Inferior parietal cortex (tissue), 1 donor: ENCODE data around the gene RADIL.

Source experiments
- DNase-seq: peaks from one replicate; pipeline ENCODE4 v3.0.0-alpha.2; 2016; ENCODE audit errors: extremely low spot score

Gene RADIL

DNA sequence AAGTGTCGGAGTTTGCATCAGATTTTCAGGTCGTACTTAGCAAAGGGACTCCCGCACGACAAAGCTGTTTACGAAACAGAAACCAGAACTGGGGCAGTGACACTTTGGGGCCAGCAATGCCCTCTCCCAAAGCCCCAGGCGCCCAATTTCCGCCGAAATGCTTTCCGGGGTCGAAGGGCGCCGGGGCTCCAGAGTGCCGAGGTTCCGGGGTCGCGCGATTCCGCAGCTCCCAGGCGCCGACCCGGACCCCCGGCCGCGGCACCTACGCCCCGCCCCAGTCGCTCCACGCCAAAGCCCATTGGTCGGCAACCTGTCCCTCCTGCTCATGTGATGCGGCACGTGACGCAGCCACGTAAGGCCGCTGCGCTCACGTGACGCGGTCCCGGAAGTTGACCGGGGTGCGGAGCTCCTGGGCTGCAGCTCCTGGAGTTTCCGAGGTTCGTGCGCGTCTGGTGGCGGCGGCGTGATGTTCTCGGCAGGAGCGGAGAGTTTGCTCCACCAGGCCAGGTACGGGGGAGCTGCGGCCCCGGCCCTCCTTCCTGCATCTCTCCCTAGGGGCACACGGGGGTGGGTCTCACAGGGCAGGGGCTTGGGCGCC is 108.2 kb downstream of the RADIL start, which contains the start of gene AP5Z1:
AP5Z1 (plus strand) TSS at position 374 of the 598 bp plus-strand sequence; CDS start at position 467, 93 bp downstream.
- peak; percentile 96 for DNase-seq

- DNase-seq: no peak
Measured at GRCh38 chr7:4774658-4775249, 108.8 kb downstream of the RADIL start.

DNA sequence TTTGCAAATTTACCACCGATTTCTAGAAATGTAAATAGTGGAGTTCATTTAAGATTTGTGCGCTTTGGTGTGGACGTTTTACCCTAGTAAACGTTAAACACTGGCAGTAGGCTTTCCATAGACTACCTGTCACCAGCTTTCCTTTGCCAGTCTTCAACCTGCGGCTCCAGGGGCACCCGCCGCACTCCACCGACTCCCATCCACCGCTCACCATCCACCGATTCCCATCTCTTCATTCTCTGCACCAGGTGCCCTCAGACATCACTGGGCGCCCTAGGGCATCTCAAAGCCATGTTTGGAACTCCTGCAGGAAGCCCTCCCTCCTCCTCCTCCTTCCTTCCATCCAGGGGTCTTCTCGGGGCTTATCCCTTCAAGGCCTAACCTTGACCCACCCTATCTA is 109.5 kb downstream of the RADIL start:
- DNase-seq: no peak

- DNase-seq: no peak
Measured at GRCh38 chr7:4772306-4772705, 111.2 kb downstream of the RADIL start.

DNA sequence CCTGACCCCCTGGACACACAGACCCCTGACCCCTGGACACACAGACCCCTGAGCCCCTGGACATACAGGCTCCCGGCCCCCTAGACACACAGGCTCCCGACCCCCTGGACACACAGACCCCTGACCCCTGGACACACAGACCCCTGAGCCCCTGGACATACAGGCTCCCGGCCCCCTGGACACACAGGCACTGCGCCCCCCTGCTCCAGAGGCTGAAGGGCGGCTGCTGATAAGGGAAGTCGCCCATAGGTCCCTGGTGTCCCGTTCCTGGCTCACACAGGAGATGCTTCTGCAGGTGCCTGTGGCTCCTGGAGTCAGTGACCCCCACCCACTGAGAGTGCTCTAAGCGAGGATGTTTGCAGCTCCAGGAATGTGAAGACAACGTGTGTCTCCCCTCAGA is 111.8 kb downstream of the RADIL start:
- no peak for DNase-seq

- no peak for DNase-seq
Measured at GRCh38 chr7:4770886-4771285, 112.6 kb downstream of the RADIL start.

DNA sequence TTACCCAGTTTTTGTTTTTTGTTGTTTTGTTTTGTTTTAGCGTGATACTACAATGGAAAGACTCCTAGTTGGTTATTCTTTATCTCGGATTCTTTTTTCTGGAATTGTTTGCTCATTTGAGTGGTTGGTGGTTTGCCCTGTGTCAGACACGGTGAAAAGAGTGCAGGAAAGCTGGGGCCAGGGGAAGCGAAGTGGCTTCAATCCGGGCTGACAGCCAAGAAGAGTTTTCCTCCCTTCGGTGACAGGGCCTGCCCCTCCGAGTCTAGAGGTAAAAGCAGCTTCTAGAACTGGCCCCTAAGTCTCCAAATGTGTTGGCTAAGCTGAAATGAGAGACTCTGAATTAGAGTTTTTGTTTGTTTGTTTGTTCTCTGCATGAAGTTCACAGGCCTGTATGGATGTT is 113.8 kb downstream of the RADIL start:
- DNase-seq: no peak

DNA sequence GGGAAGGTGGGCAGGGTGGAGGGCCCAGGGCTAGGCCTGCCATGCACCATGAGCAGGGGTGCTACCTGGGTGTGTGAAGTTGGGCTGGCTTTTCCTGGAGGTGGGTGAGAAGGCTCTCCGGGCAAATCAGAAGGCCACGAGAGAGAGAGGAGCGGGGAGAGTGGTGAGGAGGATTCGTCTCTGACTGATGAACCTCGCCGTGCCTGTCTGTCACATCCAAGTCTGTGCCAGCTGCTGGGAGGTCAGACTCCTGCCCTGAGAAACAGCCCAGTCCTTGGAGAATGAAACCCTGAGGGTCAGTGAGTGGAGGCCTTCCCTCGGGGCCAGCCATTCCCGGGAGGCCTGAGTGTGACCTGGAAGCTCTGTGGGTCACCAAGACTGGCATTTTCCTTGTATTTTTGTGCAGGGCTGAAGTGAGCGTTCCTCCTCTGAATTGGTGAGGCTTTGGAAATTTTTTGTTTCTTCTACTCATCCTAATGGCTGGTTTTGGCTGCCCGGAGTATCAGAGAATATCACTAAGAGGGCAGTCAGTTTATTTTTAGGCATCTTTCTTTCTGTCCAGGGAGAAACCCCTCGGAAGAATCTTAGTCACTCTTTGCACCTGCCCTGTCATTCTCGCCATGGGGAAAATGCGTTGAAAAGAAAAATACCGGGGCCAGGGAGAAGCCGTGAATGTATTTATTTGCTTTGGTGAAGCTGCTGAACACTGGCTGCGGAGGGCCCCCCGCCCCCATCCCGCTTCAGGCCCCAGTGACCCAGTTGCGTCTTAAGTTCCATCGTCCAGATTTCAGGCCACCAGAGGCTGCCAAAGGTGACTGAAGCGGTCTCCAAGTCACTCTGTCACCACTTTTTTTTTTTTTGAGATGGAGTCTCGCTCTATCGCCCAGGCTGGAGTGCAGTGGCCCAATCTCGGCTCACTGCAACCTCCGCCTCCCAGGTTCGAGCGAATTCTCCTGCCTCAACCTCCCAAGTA is 114.6 kb downstream of the RADIL start:
- no peak for DNase-seq

DNA sequence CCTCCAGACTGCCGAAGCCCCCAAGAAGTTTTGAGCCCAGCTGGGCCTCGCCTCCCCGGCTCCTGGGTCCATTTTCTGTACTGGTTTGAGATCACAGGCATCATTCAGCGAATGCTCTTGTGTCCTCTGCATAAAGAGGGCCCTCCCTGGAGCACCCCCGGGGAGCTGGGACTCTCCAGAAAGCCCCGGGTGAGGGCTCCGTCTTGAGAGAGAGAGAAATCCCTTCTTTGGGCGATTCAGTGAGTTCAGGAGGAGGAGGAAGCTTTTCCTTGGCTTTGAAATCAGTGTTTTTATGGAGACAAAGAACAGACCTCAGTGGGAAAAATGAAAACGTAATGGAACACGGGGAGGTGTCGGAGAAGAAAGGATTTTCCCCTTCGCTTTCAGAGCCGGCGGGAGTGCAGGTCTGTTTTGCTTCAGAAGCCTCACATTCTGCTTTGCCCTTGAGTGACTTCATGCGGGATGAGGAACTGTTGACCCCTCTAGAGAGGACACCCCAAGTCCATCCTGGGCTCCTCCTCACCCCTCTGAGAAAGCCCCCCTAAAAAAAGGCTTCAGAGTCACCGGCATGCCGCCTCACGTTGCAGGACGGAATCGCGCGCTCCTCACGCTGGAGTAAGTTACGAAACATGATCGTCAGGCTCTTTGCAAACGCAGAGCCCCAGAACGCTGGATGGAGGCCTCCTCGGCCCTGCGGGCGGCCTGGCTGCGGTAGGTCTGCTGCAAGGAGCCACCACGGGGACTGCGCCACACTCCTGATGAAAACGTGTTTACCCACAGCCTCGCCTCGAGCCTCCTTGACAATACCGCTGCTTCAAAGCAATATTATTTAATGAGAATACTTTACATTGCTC is 116.6 kb downstream of the RADIL start:
- no peak for DNase-seq

DNA sequence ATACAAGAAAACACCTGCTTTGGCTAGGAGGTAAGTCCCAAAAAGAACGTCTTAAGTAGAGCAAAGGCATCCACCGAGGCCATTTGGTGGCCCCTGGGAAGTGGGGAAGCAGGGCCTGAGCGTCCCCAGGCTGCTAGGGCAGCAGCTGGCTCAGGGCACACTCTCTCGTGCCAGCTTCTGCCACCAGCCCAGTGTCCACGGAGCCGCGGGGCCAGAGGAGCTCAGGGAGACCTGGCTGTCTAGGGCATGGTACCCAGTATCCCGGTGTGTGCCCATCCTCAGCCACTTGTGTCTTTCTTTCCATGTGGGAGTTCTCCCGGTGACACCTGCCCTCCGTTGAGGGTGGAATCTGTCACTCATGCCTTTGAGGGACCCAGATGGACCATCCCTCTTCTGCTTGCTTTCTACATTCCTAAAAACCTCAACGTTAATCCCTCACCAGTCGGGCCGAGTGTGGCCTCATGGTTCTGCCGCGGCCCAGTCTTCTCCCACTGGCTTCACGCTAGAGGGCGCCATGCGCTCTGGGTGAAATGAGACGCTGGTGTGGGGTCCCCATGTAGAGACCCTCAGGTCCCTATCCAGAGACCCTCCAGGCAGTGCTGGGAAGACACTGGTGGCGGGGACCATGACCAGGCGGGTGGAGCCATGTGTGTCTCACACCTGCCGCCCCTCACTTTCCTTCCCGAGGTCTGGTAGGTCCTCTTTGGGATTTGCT is 117.6 kb downstream of the RADIL start:
- no peak for DNase-seq

DNA sequence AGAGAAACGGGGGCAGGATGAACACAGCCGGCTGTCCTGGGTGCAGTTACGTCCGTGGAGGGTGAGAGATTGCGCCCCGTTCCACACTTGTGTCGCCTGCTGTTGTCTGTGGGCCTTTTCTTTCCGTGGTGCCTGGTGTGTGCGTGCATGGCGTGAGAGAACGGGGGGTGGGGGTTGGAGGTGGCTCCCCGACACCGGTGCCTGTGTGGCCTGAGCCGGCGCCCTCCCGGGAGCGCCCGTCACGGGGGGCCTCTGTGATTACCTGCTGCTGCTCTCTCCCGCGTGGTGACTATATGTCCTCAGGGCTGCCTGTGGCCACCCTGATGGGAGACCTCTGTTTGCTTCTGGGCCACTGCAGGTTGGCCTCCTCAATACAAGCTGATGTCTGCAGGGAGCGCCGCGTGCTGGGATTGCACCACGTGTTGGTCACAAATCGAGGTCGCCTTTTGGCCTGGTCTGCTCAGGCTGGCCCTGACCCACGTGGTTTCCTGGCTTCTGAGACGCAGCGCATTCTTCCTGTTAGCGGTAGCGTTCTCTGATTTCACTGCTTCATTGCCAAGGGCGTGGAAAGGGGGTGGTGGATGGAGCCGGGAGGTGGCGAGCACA is 119.0 kb downstream of the RADIL start:
- DNase-seq: no peak

DNA sequence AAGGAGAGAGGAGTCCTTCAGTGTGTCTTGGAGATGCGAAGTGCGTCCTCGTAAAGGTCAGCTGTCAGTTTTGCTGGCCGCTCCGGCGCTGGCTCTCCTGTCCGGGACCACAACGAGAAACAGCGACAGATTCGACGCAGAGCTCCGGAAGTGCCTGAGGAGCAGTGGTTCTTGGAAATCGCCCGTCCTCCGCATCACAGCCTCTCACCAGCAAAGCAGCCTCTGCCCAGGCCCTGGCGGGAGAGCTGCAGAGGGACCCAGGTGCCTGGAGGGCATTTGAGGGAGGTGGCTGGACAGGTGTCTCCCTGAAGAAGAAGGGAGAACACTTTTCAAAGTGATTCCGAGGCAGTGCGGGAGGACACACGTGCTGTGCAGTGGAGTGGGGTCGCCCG is 119.7 kb downstream of the RADIL start:
- DNase-seq: no peak

DNA sequence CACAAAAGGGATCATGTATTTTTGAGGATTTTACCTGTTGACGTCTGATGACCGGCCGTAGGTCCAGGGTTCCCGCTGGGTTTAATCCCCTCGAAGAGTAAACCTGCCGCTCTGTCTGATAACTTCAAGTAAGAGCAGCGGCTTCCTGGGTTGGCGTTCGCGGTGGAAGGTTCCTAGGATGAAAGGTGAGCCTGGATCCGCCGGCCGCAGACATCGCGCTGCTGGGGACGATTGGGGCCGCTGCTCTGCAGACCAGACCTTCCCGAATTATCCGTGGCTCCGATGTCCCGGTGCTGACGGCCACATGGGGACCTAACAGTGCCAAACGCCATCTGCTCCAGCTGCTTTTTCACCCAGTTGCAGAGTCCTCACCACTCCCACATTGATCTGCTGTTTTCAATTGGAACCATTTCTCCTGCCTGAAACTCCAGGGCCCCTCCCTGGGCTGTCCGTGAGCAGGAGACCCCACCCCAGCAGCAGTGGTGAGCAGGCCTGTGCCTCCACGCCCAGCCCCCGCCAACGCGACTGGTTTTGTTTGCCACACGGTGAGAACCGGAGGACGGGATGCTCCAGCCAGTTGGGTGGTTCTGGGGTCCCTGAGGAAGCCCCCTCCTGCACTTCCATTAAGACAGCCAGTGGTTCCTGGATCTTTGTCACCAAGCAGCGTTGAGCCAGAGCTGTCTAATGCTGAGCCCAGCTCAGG is 120.3 kb downstream of the RADIL start:
- no peak for DNase-seq

GRCh38 chr7:4762121-4763055 is 121.1 kb downstream of the RADIL start:
- no peak for DNase-seq

GRCh38 chr7:4760952-4761351 is 122.6 kb downstream of the RADIL start:
- no peak for DNase-seq

- no peak for DNase-seq
Measured at GRCh38 chr7:4759211-4759610, 124.3 kb downstream of the RADIL start.

DNA sequence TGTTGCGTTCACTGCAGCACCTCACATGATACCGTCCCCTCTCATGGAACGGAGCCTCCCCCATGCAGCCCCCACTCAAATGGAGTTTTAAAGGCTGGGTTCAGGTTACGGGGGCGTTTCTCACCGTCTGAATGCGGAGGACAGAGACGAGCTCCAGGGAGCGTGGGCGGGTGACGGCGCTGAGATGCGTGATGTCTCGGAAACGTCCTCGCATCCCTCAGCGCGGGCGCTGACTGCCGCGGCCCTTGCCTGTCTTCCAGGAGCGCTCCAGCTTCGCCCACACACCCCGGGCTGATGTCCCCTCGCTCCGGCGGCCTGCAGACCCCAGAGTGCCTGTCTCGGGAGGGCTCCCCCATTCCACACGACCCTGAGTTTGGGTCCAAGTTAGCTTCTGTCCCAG is 124.7 kb downstream of the RADIL start:
- DNase-seq: no peak

DNA sequence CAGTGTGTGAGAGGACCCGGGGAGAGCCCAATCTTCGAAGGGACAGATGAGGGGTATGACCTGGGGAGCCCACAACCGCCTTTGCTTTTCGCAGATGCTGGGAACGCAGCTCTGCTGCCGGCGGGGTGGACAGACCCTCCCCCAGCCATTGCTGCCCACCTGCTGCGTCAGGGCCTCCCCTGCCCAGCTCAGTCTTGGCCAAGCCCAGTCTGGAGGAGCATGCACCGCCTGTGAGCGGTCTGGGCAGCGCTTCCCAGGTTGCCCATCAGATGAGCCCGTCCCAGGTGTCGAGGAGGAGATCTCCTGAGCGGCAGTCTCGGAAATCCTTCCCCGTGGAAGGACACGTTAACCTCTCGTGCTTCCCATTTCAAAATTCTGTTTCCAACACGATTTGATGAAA is 125.4 kb downstream of the RADIL start:
- no peak for DNase-seq

DNA sequence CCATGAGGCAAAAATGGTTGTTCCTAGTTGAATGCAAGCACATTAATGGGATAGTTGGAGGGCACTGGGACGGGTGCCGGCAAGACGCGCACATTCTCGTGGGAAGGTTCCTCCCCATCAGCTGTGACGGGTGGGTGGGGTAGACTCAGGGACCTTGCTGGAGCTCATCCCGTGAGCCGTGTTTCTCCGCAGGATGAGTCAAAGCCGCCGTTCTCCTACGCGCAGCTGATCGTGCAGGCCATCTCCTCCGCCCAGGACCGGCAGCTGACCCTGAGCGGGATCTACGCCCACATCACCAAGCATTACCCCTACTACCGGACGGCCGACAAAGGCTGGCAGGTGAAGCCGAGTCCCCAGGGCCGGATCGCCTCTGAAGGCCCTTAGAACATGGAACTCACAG is 128.5 kb downstream of the RADIL start:
- DNase-seq: no peak
